Umbilical cord (tissue), 2 donors: ENCODE measurements around the gene NR1H4. TPM values are rescaled to one million over a fixed set of nuclear protein-coding genes. Genes with fewer than 3 reads are reported as not detected.
A peak's percentile ranks its signal among the peaks of the same experiment; 100 is the strongest.
"Not testable (repeated sequence)": the region's sequence is repeated elsewhere in the genome, so short reads cannot be mapped to it uniquely, and the experiment has no call there.

Experiments
- DNase-seq: peaks from one replicate; pipeline ENCODE4 v3.0.0-alpha.2; 2015; ENCODE audit warnings: low spot score
- total RNA-seq: library from RNA; depleted of rRNA; stranded (reverse); fragments of >200 nt; gene quantifications from one replicate; pipeline ENCODE4 v1.2.3, GENCODE V29; 2014; ENCODE audit warnings: low replicate concordance; ENCODE audit not compliant: insufficient read depth

The NR1H4 gene
- total RNA-seq, 1 donor from 2014 or later = 1.7 TPM

GRCh38 chr12:100512692-100513091 is 39.0 kb downstream of the NR1H4 start:
- no peak for DNase-seq

DNA sequence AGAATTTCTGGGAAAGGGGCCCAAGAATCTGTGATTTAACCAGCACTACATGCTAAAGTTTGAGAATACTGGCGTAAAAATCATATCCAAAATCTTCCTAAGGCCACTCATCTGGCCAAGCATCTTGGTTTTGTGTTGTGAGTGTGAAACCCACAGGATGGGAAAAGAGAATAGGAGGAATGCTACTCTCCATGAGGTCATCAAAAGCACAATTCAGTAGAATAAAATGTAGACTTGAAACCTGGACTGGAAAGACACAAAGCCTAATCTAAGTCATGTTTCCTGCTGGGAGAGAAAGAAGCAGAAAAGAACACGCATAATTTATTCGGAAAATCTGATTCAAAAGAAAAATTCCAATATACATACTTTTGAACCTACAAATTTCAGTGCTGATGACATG is 42.3 kb downstream of the NR1H4 start:
- DNase-seq = no peak

GRCh38 chr12:100518376-100518775 is 44.7 kb downstream of the NR1H4 start:
- no peak for DNase-seq

GRCh38 chr12:100520048-100520769 is 46.5 kb downstream of the NR1H4 start:
- no peak for DNase-seq

DNA sequence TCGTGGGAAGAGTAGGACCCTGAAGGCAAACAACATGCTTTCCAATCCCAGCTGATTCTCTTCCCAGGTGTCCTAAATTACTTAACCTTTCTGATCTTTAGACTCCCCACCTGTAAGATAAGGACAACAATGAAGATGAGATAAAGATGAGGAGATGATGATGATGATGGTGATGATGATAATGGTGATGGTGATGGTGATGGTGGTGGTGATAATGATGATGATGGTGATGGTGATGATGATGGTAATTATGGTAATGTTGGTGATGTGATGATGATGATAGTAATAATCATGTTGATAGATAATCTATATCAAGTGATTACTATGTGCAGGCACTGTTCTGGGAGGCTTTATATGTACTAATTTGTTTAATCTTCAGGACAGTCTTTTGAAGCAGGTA is 48.3 kb downstream of the NR1H4 start:
- no peak for DNase-seq

- no peak for DNase-seq
These were observed 54.4 kb downstream of the NR1H4 start for GRCh38 chr12:100528034-100528433.

GRCh38 chr12:100528471-100529127 is 54.9 kb downstream of the NR1H4 start:
- DNase-seq = no peak

- DNase-seq = no peak
These were observed 56.2 kb downstream of the NR1H4 start for GRCh38 chr12:100529756-100530350.

DNA sequence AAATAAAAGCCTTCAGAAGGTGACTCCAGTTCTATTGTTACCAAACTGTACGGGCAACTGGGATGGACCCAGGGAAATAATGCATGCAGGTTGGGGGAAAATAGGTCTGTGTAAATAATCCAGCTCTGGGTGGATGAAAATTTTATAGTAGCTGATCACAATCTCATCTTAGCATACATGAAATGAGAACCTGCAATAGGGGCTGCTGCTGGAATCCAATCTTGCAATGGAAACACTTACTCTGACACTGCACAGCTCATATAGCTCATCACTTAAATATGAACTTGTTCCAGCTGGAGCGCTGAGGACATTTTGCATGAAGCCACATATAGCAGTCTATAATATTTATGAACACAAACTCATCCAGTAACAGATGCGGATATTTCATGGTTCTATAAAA is 59.7 kb downstream of the NR1H4 start:
- no peak for DNase-seq

DNA sequence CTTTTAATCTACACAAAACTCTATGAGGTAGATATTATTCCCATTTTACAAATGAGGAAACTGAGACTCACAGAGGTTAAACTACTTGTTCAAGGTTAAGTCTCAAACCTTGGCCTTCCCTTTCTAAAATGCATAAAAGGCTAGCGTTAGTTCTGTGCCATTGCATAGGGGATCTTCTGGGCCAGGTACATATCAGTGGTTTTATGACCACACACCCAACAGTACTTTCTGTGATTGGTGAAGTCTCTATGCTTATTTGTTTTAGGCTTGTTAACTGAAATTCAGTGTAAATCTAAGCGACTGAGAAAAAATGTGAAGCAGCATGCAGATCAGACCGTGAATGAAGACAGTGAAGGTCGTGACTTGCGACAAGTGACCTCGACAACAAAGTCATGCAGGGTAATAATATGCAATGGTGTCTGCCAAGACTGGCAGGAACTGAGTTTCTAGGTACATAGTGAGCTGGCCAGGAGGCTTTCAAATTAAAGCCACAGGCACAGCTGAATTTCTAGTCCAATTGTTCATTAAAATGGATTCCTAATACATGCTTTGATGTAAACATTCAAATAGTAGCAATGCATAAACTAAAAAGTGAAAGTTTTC is 61.1 kb downstream of the NR1H4 start:
- DNase-seq = no peak

- peak; percentile 29 for DNase-seq
These were observed 65.5 kb downstream of the NR1H4 start for GRCh38 chr12:100539202-100539601.

DNA sequence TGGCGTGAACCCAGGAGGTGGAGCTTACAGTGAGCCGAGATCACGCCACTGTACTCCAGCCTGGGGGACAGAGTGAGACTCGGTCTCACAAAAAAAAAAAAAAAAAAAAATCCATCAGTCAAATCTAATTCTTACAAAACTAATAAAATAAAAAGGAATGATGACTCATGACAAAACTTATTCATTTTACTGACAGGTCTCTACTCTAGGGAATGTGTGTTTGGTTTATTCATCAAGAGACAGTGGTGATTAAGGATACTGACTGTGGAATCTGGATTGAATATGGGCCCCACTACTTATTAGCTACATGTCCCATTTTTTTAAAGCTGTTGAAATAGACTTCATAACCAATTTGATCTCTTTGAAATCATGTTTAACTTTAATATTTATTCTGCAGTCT is 70.5 kb downstream of the NR1H4 start:
- DNase-seq = no peak

DNA sequence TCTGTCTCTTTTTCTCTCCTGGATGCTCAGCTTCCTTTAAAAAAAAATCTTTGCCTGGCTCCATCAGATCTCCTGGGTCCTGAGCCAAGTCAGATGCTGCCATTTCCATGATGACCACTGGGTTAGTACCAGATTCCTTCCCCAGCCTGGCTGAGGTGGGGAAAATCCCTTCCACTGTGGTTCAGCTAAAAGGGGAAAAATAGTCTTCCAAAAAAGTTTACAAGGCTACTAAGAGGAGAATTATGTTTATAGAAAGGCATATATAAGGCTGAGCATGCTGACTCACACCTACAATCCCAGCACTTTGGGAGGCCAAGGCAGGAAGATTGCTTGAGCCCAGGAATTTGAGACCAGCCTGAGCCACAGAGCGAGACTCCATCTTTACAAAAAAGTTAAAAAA is 71.4 kb downstream of the NR1H4 start:
- no peak for DNase-seq

- peak; percentile 8 for DNase-seq
These were observed 80.3 kb downstream of the NR1H4 start for GRCh38 chr12:100553936-100554335.

GRCh38 chr12:100554608-100555077 is 81.0 kb downstream of the NR1H4 start:
- DNase-seq = peak; percentile 84

- no peak for DNase-seq
These were observed 82.1 kb downstream of the NR1H4 start for GRCh38 chr12:100555722-100556121.

- no peak for DNase-seq
These were observed 83.7 kb downstream of the NR1H4 start for GRCh38 chr12:100557357-100557756.

- DNase-seq = not testable (repeated sequence)
These were observed 85.6 kb downstream of the NR1H4 start for GRCh38 chr12:100559261-100559660.

- DNase-seq = no peak
These were observed 90.4 kb downstream of the NR1H4 start for GRCh38 chr12:100564090-100564489.

DNA sequence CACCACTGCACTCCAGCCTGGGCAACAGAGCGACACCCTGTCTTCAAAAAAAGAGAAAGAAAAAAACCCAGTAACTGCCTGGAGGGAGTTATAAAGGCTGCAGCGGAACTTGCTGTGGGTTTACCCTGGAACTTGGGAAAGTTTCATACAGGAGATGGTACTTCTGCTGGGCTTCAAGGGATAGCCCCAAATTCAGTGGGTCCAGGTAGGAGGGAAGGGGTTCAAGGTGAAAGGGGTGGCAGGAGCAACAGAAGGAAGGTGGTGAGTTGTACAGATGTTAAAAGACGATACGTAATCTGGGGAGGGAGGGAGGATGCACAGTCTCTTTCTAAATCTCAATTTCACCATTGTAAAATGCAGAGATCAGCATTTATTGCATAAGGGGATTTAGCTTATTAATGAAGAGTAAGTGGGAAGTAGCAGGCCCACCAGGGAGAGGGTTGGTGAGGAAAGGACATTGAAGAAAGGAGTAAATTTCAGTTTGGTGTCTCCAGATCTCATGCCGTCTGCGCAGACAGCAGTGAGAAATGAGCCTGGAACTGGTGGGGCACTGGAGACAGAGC is 91.3 kb downstream of the NR1H4 start:
- no peak for DNase-seq

DNA sequence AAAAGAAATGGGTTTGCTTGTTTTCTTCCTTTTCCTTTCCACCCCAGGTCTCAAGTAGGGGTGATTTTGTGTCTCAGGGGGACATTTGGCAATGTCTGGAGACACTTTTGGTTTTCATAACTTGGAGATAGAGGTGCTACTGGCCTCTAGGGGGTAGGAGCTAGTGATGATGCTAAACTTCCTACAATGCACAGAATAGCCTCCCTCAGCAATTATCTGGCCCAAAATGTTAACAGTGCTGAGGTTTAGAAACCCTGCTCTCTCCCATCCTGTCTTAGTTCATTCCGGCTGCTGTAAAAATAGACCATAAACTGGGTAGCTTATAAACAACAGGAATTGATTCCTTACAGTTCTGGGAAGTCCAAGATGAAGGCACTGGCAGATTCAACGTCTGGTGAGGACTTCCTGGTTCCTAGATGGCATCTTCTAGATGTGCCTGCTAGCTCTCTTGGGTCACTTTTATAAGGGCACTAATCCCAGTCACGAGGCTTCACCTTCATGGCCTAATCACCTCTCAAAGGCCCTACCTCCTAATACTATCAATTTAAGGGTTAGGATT is 92.4 kb downstream of the NR1H4 start:
- DNase-seq = no peak
